ENCODE measurements around the gene ZNF629. TPM values are rescaled to one million over a fixed set of nuclear protein-coding genes. Genes with fewer than 3 reads are reported as not detected.

The ZNF629 gene
- total RNA-seq, 1 donor, result 16.3 TPM

DNA sequence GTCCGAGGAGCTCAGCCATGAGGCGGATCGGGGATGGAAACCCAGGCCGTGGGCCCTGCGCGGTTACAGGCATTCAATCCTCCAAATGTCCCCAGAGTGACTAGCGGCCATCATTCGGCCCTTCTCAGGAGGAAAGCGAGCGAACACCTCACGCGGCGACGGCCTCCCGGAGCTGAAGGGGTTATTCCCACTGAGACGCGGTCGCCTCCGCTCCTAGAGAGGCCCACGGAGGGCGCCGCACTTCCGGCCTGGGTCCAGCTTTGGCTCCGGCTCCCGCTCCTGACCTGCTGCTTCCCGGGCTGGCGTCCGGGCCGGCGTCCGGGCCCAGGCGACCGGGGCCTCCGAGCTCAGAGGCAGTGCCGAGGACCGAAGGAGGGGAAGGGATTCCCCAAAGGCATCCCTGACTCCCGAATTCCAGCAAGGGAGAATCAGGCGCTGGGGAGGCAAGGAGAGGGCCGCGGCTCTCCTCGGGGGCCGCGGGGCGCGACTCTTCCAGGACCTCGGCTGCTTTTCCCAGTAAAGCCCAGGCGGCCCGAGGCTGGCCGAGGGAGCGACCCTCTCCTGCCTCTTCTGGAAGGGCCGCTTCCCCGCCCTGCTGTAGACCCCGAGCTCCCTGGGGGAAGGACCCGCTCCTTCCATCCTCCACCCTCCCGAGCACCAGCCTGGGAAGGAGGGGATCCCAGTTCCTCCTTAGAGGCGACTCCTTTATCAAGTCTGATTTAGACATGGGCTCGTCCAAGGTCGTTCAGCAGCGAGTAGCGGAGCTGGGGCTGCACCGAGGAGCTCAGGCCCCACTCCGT, 18.6 kb upstream of the ZNF629 start:
- H3K9me3 ChIP-seq (ENCODE audit: low read depth, low read length), result no peaks in the 10 kb centered on the region
- no peaks in the 10 kb centered on the region for H3K27me3 ChIP-seq (ENCODE audit: insufficient read depth, low read length)
- peak overlapping the region; percentile 100 for H2AFZ ChIP-seq (ENCODE audit: low read length)
- peak; percentile 97 for DNase-seq (ENCODE audit: insufficient read length, low spot score, missing footprints)
- no peaks in the 10 kb centered on the region for H4K20me1 ChIP-seq (ENCODE audit: insufficient read depth, low read length)
- H3K4me2 ChIP-seq (ENCODE audit: insufficient read depth, low read length), result peak overlapping the region; percentile 95
- H3K27ac ChIP-seq (ENCODE audit: low read depth, low read length), result peak overlapping the region; percentile 69
- TF ChIP-seq, protein P1, sequence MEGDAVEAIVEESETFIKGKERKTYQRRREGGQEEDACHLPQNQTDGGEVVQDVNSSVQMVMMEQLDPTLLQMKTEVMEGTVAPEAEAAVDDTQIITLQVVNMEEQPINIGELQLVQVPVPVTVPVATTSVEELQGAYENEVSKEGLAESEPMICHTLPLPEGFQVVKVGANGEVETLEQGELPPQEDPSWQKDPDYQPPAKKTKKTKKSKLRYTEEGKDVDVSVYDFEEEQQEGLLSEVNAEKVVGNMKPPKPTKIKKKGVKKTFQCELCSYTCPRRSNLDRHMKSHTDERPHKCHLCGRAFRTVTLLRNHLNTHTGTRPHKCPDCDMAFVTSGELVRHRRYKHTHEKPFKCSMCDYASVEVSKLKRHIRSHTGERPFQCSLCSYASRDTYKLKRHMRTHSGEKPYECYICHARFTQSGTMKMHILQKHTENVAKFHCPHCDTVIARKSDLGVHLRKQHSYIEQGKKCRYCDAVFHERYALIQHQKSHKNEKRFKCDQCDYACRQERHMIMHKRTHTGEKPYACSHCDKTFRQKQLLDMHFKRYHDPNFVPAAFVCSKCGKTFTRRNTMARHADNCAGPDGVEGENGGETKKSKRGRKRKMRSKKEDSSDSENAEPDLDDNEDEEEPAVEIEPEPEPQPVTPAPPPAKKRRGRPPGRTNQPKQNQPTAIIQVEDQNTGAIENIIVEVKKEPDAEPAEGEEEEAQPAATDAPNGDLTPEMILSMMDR (IDR thresholded peaks at IDR 0.05; ENCODE audit: extremely low read depth, low read depth, low read length), result no peak
- H3K36me3 ChIP-seq (ENCODE audit: insufficient read depth, low read length), result no peaks in the 10 kb centered on the region
- peaks cover 8% of the 10 kb centered on the region for H3K4me1 ChIP-seq (ENCODE audit: insufficient read depth, low read length)
- H3K4me3 ChIP-seq (ENCODE audit: insufficient read depth, low read length), result peak overlapping the region; percentile 90
- peaks cover 3% of the 10 kb centered on the region for H3K79me2 ChIP-seq (ENCODE audit: insufficient read depth, low read length)

DNA sequence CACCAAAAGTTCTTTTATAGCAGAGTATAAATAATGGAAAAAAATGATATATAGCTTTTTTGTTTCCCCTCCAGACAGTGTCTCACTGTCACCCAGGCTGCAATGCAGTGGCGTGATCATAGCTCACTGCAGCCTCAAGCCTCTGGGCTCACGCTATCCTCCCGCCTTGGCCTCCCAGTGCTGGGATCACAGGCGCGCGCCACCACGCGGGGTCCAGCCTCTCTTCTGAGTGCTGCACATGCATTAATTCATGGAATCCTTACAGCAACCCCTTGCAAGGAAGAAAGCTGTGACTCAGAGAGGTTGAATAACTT, 18.0 kb upstream of the ZNF629 start:
- Histone ChIP-seq H3K79me2 (ENCODE audit: insufficient read depth, low read length) (peaks cover 3% of the 10 kb centered on the region), H4K20me1 (ENCODE audit: insufficient read depth, low read length) (no peaks in the 10 kb centered on the region), H3K27me3 (ENCODE audit: insufficient read depth, low read length) (no peaks in the 10 kb centered on the region), H3K36me3 (ENCODE audit: insufficient read depth, low read length) (no peaks in the 10 kb centered on the region), H2AFZ (ENCODE audit: low read length) (peak overlapping the region; percentile 100), H3K9me3 (ENCODE audit: low read depth, low read length) (no peaks in the 10 kb centered on the region), H3K27ac (ENCODE audit: low read depth, low read length) (peak overlapping the region; percentile 69), H3K4me1 (ENCODE audit: insufficient read depth, low read length) (peaks cover 8% of the 10 kb centered on the region), H3K4me3 (ENCODE audit: insufficient read depth, low read length) (peak overlapping the region; percentile 90), H3K4me2 (ENCODE audit: insufficient read depth, low read length) (peak overlapping the region; percentile 95)
- DNase-seq (ENCODE audit: insufficient read length, low spot score, missing footprints), result no peak
- TF ChIP-seq, protein P1 (IDR thresholded peaks at IDR 0.05; ENCODE audit: extremely low read depth, low read depth, low read length), result no peak

DNA sequence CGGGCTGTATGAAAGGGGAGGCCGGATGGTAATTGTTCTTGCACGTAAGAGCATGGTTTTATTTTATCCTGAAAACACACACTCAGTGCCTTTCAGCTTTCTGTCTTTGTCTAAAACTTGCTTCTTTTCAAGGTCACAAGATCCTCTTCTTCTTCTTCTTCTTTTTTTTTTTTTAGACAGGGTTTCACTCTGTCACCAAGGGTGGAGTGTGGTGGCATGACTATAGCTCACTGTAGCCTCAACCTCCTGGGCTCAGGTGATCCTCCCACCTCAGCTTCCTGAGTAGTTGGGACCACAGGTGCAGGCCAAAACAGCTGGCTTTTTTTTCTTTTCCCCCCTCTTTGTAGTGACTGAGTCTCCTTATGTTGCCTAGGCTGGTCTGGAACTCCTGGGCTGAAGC, 15.9 kb upstream of the ZNF629 start:
- Histone ChIP-seq H3K4me1 (ENCODE audit: insufficient read depth, low read length) (peaks cover 8% of the 10 kb centered on the region), H3K27ac (ENCODE audit: low read depth, low read length) (no peak overlapping the region), H3K4me3 (ENCODE audit: insufficient read depth, low read length) (no peak overlapping the region), H4K20me1 (ENCODE audit: insufficient read depth, low read length) (no peaks in the 10 kb centered on the region), H3K27me3 (ENCODE audit: insufficient read depth, low read length) (no peaks in the 10 kb centered on the region), H3K9me3 (ENCODE audit: low read depth, low read length) (no peaks in the 10 kb centered on the region), H3K36me3 (ENCODE audit: insufficient read depth, low read length) (no peaks in the 10 kb centered on the region), H3K4me2 (ENCODE audit: insufficient read depth, low read length) (no peak overlapping the region), H2AFZ (ENCODE audit: low read length) (no peak overlapping the region), H3K79me2 (ENCODE audit: insufficient read depth, low read length) (peaks cover 3% of the 10 kb centered on the region)
- DNase-seq (ENCODE audit: insufficient read length, low spot score, missing footprints), result no peak
- TF ChIP-seq, protein P1 (IDR thresholded peaks at IDR 0.05; ENCODE audit: extremely low read depth, low read depth, low read length), result no peak

DNA sequence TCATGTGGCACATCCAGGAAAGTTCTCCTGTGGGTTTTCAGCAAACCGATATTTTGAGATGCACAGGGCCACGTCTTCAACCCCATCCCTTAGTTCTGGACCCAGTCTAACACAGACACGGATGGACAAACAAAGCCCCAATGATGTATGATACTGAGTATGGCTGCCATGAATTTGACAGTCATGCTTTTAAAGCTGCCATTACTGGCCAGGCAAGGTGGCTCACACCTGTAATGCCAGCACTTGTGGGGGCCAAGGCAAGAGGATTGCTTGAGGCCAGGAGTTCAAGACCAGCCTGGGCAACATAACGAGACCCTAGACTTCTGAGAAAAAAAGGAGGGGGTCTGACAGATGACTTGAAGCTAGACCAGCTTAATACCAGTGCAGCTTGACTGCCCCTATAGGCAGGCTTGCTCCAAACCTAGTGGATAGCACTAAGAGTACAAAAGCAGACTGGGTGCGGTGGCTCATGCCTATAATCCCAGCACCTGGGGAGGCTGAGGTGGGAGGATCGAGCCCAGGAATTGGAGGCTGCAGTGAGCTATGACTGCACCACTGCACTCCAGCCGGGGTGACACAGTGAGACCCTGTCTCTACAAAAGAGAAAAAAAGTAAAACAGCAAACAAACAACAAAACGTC, 10.8 kb upstream of the ZNF629 start:
- Histone ChIP-seq H3K27me3 (ENCODE audit: insufficient read depth, low read length) (no peaks in the 10 kb centered on the region), H3K9me3 (ENCODE audit: low read depth, low read length) (no peaks in the 10 kb centered on the region), H3K4me2 (ENCODE audit: insufficient read depth, low read length) (no peak overlapping the region), H4K20me1 (ENCODE audit: insufficient read depth, low read length) (no peaks in the 10 kb centered on the region), H2AFZ (ENCODE audit: low read length) (no peak overlapping the region), H3K4me1 (ENCODE audit: insufficient read depth, low read length) (no peaks in the 10 kb centered on the region), H3K4me3 (ENCODE audit: insufficient read depth, low read length) (no peak overlapping the region), H3K36me3 (ENCODE audit: insufficient read depth, low read length) (no peaks in the 10 kb centered on the region), H3K79me2 (ENCODE audit: insufficient read depth, low read length) (no peaks in the 10 kb centered on the region), H3K27ac (ENCODE audit: low read depth, low read length) (no peak overlapping the region)
- TF ChIP-seq, protein P1 (IDR thresholded peaks at IDR 0.05; ENCODE audit: extremely low read depth, low read depth, low read length), result no peak
- DNase-seq (ENCODE audit: insufficient read length, low spot score, missing footprints), result peak; percentile 32

All from osteoblast (primary cell).